AG09319 (cell line): ENCODE results near the gene SMIM11.
"Not testable (repeated sequence)": the region's sequence is repeated elsewhere in the genome, so short reads cannot be mapped to it uniquely, and the experiment has no call there.

Experiments
- DNase-seq: peaks from one replicate; pipeline ENCODE4 v3.0.0-alpha.2; 2010; ENCODE audit warnings: low read depth; ENCODE audit errors: extremely low read depth

SMIM11 gene

DNA sequence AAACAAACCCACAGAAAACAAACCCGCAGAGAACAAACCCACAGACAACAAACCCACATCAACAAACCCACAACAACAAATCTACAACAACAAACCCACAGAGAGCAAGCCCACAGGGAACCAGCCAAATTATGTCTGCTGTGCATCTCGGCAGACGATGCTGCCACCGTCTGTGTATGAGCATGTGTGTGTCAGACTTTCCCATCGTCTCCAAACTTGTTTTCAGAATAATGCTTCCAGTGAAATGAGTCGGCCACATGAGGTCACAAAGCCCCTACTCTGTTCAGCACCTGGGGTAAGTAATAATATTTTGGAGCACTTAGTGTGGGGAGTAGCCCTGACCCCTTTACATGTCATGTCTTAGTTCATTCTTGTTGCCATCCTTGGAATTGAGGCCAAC, 30.8 kb downstream of the SMIM11 start:
- DNase-seq: not testable (repeated sequence)

- DNase-seq: not testable (repeated sequence)
Measured at GRCh38 chr21:34406676-34407075, 31.4 kb downstream of the SMIM11 start.

- not testable (repeated sequence) for DNase-seq
Measured at GRCh38 chr21:34407294-34407693, 32.0 kb downstream of the SMIM11 start.

DNA sequence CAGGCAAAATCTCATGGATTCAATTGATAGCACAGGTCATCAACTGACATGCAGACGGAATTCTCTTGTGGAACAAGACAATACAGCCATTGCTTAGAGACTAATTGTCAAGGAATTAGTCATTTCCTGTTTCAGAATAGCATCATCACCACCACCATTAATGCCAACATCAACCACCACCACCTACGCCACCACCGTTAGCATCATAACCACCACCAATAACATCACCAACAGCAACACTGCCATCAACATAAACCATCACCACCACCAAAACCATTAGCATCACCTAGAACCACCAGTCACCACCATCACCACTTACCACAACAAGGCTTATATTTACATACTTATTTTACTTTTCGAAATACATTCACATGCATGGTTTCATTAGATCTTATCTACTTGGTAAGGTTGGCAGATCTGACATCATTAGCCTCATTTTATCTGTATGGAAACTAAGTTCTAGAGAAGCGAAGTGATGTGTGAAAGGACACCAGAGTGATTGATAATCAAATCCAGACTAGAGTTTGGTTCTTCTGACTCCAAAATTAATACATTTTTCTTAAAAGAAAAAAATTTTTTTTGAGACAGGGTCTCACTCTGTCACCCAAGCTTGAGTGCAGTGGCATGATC, 42.3 kb downstream of the SMIM11 start:
- not testable (repeated sequence) for DNase-seq

GRCh38 chr21:34423805-34424204, 48.5 kb downstream of the SMIM11 start, which contains the start of gene SMIM34:
Gene SMIM34, minus strand, starts transcription at chr21:34423951. Its CDS starts 112 bp downstream, at chr21:34423839.
- not testable (repeated sequence) for DNase-seq

- DNase-seq: not testable (repeated sequence)
Measured at GRCh38 chr21:34427339-34427738, 52.0 kb downstream of the SMIM11 start.

- not testable (repeated sequence) for DNase-seq
Measured at GRCh38 chr21:34428441-34428840, 53.1 kb downstream of the SMIM11 start.

DNA sequence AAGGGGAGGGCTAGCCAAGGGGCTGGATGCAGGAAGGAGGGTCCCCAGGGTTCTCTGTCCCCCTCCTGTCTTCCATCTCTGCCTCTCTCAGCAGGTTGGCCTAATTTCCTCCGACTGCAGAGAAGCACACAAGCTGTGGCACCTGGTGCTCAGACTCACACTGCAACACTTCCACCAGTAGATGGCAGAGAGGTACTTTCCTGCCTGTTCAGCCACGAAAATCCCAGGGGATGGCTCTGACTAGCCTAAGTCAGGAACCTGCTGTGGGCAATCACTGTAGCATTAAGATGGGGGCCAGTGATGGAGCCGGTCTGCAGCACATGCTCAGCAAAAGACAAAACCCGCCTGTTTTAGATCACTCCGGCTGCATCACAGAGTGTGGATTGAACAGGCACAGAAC, 54.4 kb downstream of the SMIM11 start:
- not testable (repeated sequence) for DNase-seq
